ENCODE measurements around the gene OXLD1.

GRCh38 chr17:81695211-81695610, 28.8 kb upstream of the OXLD1 start:
- no peak for TF ChIP-seq CTCF (IDR thresholded peaks at IDR 0.05 in 2 of 3, conservative IDR thresholded peaks at IDR 0.05 in 1 of 3; ENCODE audit: control insufficient read depth in 2 of 3, extremely low read depth in 1 of 3, insufficient read depth in 1 of 3, low read depth in 3 of 3, low read length in 3 of 3)
- TF ChIP-seq GABPA (IDR thresholded peaks at IDR 0.05; ENCODE audit: low read depth) = no peak
- no peak for TF ChIP-seq CHD4 (IDR thresholded peaks at IDR 0.05)

Data from GM12878 (cell line).